ENCODE measurements around the gene MTHFD2. TPM values are rescaled to one million over a fixed set of nuclear protein-coding genes. Genes with fewer than 3 reads are reported as not detected.

MTHFD2 gene
- total RNA-seq, 1 donor from 2014 or later: 223 TPM

DNA sequence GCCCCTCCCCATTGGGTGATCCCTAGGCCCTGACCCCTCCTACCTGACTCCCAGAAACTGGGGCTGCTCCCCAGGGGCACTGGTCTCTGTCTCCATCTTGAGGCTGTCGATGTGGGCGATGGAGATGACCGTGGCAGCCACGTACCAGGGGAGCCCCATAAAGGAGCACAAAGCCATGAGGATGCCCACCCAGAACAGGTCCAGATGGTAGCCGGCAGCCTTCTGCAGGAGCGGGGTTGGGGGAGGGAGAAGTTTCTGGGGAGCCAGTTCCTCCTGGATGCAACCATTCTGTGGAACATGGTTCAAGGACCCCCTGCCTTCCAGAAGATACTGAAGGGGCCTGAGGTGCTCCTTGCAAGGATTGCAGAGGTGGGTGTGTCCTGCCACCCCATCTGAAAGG lies 34.0 kb downstream of the MTHFD2 start:
- Mint-ChIP-seq H3K4me3 (ENCODE audit: unreplicated experiment) (no peak overlapping the region), H3K36me3 (ENCODE audit: unreplicated experiment) (no peaks in the 10 kb centered on the region), H3K4me1 (ENCODE audit: unreplicated experiment) (no peaks in the 10 kb centered on the region), H3K9me3 (ENCODE audit: unreplicated experiment) (peaks cover 4% of the 10 kb centered on the region), H3K27ac (ENCODE audit: unreplicated experiment) (no peak overlapping the region), H3K27me3 (ENCODE audit: unreplicated experiment) (peaks cover 6% of the 10 kb centered on the region)
- TF ChIP-seq, protein P1, sequence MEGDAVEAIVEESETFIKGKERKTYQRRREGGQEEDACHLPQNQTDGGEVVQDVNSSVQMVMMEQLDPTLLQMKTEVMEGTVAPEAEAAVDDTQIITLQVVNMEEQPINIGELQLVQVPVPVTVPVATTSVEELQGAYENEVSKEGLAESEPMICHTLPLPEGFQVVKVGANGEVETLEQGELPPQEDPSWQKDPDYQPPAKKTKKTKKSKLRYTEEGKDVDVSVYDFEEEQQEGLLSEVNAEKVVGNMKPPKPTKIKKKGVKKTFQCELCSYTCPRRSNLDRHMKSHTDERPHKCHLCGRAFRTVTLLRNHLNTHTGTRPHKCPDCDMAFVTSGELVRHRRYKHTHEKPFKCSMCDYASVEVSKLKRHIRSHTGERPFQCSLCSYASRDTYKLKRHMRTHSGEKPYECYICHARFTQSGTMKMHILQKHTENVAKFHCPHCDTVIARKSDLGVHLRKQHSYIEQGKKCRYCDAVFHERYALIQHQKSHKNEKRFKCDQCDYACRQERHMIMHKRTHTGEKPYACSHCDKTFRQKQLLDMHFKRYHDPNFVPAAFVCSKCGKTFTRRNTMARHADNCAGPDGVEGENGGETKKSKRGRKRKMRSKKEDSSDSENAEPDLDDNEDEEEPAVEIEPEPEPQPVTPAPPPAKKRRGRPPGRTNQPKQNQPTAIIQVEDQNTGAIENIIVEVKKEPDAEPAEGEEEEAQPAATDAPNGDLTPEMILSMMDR (IDR thresholded peaks at IDR 0.05): no peak
- no peak for DNase-seq (ENCODE audit: extremely low spot score, unreplicated experiment)

DNA sequence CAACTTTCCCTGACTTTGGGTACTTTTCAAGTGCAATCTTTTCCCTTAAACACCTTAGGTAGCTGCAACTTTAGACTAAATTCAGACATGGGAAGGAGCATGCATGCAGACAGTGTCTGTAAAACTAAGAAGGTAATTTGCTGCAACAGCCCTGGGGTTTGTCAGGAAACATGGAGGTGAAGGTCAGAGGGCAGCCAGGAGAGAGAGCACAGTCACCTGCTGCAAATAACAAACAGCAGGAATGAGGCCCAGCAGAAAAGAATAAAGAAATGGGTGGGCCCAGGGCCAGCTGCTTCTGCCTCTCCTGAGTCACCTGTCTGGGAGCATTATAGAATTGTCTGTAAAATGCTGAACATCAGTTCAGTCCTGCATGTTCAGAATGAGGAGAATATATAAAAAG lies 35.2 kb downstream of the MTHFD2 start:
- peaks cover 6% of the 10 kb centered on the region for H3K27me3 Mint-ChIP-seq (ENCODE audit: unreplicated experiment)
- peaks cover 4% of the 10 kb centered on the region for H3K9me3 Mint-ChIP-seq (ENCODE audit: unreplicated experiment)
- no peak overlapping the region for H3K27ac Mint-ChIP-seq (ENCODE audit: unreplicated experiment)
- H3K4me1 Mint-ChIP-seq (ENCODE audit: unreplicated experiment): peaks cover under 1% of the 10 kb centered on the region
- no peak overlapping the region for H3K4me3 Mint-ChIP-seq (ENCODE audit: unreplicated experiment)
- H3K36me3 Mint-ChIP-seq (ENCODE audit: unreplicated experiment): no peaks in the 10 kb centered on the region
- no peak for DNase-seq (ENCODE audit: extremely low spot score, unreplicated experiment)
- TF ChIP-seq, protein P1 (IDR thresholded peaks at IDR 0.05): no peak

DNA sequence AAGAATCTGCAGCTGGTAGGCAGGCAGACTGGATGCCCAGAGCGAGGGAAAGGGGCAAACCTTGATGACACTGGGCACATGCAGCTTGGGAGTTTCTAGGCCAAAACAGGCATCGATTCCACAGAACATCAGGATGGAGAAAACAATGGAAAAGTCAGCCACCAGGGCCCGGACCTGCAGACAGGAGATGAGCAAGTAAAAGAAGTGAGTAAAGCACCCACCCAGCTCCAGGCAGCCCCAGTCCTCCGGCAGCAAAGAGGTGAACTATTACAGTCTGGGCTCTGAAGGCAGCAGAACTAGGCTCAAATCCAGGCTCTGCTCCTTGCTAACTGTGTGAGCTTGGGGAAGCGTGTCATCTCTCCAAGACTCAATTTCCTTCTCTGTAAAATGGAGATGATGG lies 36.6 kb downstream of the MTHFD2 start:
- peaks cover 1% of the 10 kb centered on the region for H3K4me1 Mint-ChIP-seq (ENCODE audit: unreplicated experiment)
- peaks cover 6% of the 10 kb centered on the region for H3K27me3 Mint-ChIP-seq (ENCODE audit: unreplicated experiment)
- H3K27ac Mint-ChIP-seq (ENCODE audit: unreplicated experiment): no peak overlapping the region
- peaks cover 4% of the 10 kb centered on the region for H3K9me3 Mint-ChIP-seq (ENCODE audit: unreplicated experiment)
- H3K4me3 Mint-ChIP-seq (ENCODE audit: unreplicated experiment): no peak overlapping the region
- TF ChIP-seq, protein P1 (IDR thresholded peaks at IDR 0.05): no peak
- no peaks in the 10 kb centered on the region for H3K36me3 Mint-ChIP-seq (ENCODE audit: unreplicated experiment)
- no peak for DNase-seq (ENCODE audit: extremely low spot score, unreplicated experiment)

DNA sequence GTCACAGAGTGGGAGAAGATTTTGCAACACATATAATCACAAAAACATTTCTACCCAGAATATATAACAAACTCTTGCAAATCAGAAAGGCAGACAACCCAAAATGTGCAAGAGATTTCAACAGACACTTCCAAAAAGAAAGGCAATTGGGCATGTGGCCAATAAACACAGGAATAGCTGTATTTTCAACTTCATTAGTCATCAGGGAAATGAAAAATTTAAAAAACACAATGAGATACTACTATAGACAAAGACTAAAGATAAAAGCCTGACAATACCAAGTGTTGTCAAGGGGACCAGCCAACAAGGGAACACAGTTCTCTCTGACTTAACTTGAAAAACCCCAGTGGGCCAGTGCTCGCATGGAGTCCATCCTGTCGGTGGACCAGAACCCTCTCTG lies 40.5 kb downstream of the MTHFD2 start:
- peaks cover 4% of the 10 kb centered on the region for H3K9me3 Mint-ChIP-seq (ENCODE audit: unreplicated experiment)
- peaks cover 1% of the 10 kb centered on the region for H3K4me1 Mint-ChIP-seq (ENCODE audit: unreplicated experiment)
- peaks cover 6% of the 10 kb centered on the region for H3K27me3 Mint-ChIP-seq (ENCODE audit: unreplicated experiment)
- no peak overlapping the region for H3K27ac Mint-ChIP-seq (ENCODE audit: unreplicated experiment)
- H3K4me3 Mint-ChIP-seq (ENCODE audit: unreplicated experiment): no peak overlapping the region
- DNase-seq (ENCODE audit: extremely low spot score, unreplicated experiment): no peak
- TF ChIP-seq, protein P1 (IDR thresholded peaks at IDR 0.05): no peak
- H3K36me3 Mint-ChIP-seq (ENCODE audit: unreplicated experiment): no peaks in the 10 kb centered on the region

DNA sequence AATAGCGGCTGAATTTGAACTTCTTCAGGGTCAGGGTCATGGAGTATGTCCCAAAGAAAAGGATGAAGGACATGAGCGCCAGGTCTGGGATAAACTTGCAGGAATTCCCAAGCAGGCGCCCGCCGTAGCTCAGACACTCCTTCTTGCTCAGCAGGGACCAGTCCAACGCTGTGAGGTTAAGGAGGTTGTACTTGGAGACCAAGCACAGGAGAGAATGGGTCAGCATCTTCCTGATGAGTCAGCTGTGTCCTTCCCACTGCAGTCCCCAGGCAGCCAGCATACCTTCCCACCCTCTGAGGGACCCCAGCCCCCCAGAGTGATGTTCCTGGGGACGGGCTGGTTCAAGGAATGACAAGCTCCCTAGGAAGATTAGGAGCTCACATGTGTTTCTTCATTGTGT lies 40.9 kb downstream of the MTHFD2 start:
- H3K27me3 Mint-ChIP-seq (ENCODE audit: unreplicated experiment): peaks cover 6% of the 10 kb centered on the region
- H3K27ac Mint-ChIP-seq (ENCODE audit: unreplicated experiment): no peak overlapping the region
- H3K9me3 Mint-ChIP-seq (ENCODE audit: unreplicated experiment): peaks cover 4% of the 10 kb centered on the region
- no peak overlapping the region for H3K4me3 Mint-ChIP-seq (ENCODE audit: unreplicated experiment)
- no peaks in the 10 kb centered on the region for H3K36me3 Mint-ChIP-seq (ENCODE audit: unreplicated experiment)
- TF ChIP-seq, protein P1 (IDR thresholded peaks at IDR 0.05): no peak
- peaks cover 1% of the 10 kb centered on the region for H3K4me1 Mint-ChIP-seq (ENCODE audit: unreplicated experiment)
- no peak for DNase-seq (ENCODE audit: extremely low spot score, unreplicated experiment)
